Measurements from ENCODE around the gene PPP1R3D.

DNA sequence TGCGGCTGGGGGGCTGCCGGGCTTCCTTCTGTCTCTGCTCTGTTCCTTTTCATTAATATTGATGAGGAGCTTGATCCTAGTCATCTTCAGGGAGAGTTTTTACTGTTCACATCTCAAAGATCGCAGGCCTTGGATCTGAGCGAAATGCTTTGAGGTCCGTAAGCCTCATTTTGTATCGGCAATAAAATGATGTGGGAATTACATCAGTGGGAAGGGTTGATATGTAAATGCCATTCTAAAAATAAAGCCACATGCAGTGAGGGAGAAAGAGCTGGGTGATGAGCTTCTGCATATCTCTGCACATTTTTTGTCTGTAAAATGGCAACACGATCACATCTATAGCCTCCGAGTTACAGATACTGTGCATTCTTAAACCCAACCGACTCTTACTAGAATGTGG is 43.0 kb upstream of the PPP1R3D start:
- TF ChIP-seq, protein P1, sequence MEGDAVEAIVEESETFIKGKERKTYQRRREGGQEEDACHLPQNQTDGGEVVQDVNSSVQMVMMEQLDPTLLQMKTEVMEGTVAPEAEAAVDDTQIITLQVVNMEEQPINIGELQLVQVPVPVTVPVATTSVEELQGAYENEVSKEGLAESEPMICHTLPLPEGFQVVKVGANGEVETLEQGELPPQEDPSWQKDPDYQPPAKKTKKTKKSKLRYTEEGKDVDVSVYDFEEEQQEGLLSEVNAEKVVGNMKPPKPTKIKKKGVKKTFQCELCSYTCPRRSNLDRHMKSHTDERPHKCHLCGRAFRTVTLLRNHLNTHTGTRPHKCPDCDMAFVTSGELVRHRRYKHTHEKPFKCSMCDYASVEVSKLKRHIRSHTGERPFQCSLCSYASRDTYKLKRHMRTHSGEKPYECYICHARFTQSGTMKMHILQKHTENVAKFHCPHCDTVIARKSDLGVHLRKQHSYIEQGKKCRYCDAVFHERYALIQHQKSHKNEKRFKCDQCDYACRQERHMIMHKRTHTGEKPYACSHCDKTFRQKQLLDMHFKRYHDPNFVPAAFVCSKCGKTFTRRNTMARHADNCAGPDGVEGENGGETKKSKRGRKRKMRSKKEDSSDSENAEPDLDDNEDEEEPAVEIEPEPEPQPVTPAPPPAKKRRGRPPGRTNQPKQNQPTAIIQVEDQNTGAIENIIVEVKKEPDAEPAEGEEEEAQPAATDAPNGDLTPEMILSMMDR (IDR thresholded peaks at IDR 0.05): no peak
- TF ChIP-seq POLR2A (IDR thresholded peaks at IDR 0.05): no peak
